ENCODE measurements around the gene ZFP36. TPM values are rescaled to one million over a fixed set of nuclear protein-coding genes. Genes with fewer than 3 reads are reported as not detected.

The ZFP36 gene
- total RNA-seq, 2 experiments from 2014 or later = 69.1 to 69.3 TPM

GRCh38 chr19:39412867-39413271 is 6.2 kb downstream of the ZFP36 start:
- H3K27me3 Mint-ChIP-seq = no peaks in the 10 kb centered on the region
- POLR2A ChIA-PET = interaction anchor here (2.1 to 2.3 kb wide), 3 partner anchors 11 to 22 kb away, joined by 13 to 22 read pairs (median 18); partner anchors contain the start of genes MED29 and PAF1
- peak overlapping the region; percentile 92 for H3K27ac Mint-ChIP-seq

DNA sequence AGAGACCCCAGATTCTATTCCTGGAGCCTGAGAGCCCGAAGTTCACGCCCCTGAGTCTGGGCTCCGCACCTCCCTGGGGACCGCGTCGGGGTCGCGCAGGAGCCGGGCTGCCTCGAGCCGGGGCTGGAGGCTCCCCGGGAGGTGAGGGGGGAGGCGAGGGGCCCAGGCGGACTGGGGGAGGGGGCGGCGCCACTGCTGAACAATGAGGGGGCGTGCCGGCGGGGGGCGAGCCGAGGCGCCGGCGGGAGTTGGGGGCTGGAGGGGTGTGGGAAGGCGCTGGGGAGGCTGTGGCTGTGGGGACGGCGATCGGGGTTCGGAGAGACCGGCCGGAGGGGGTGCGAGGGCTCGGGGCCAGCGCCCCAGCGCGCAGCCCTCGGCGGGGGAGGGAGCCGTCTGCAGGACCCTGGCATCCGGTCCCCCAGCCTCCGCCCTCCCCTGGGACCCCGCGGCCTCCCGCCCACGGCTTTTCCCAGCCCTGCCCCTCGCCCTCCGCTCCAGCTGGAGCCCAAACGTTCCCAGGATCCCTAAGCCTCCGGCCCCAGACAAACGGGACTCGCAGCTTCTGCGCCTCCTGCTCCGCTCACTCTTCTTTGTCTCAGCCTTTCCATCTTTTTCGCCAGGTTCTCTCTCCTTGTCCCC is 6.7 kb downstream of the ZFP36 start:
- intact Hi-C loops (cut with DNase I, micrococcal nuclease) = loop anchor here (2.0 kb wide), 2 partner anchors 17 to 483 kb away; partner anchors contain the start of genes MRPS12 (in 1 of the 2) and SARS2 (in 1 of the 2)
- ATAC-seq (no peak), DNase-seq (peak; percentile 53)
- H3K4me3 Mint-ChIP-seq = peak overlapping the region; percentile 73
- no peaks in the 10 kb centered on the region for H3K27me3 Mint-ChIP-seq
- H3K36me3 Mint-ChIP-seq (ENCODE audit: low read depth) = peaks cover 27% of the 10 kb centered on the region
- peaks cover 32% of the 10 kb centered on the region for H3K4me1 Mint-ChIP-seq
- no peaks in the 10 kb centered on the region for H3K9me3 Mint-ChIP-seq (ENCODE audit: low read depth)
- ChIA-PET CTCF (interaction anchor here (0.9 kb wide), 1 partner anchor 11 kb away, joined by 3 read pairs; no protein-coding TSS in a partner anchor), POLR2A (interaction anchor here (1.1 kb wide), 1 partner anchor 22 kb away, joined by 3 read pairs; the partner anchor contains the start of gene RPS16)
- H3K27ac Mint-ChIP-seq = peak overlapping the region; percentile 92

More at GRCh38 chr19:39412867-39413271, 6.2 kb downstream of the ZFP36 start:
- Mint-ChIP-seq H3K36me3 (ENCODE audit: low read depth) (peaks cover 33% of the 10 kb centered on the region), H3K4me1 (peaks cover 32% of the 10 kb centered on the region), H3K4me3 (peak overlapping the region; percentile 73), H3K9me3 (ENCODE audit: low read depth) (no peaks in the 10 kb centered on the region)
- DNase-seq (peak; percentile 34), ATAC-seq (no peak)
- intact Hi-C loops (cut with DNase I, micrococcal nuclease) = loop anchor here (1.0 to 2.0 kb wide), 17 partner anchors 11 to 562 kb away; partner anchors contain the start of genes MED29 (in 2 of the 2), PAF1 (in 2 of the 2), SAMD4B (in 2 of the 2) and EID2 (in 1 of the 2)
- CTCF ChIA-PET = interaction anchor here (1.1 to 2.3 kb wide), 7 partner anchors 11 to 59 kb away, joined by 3 to 79 read pairs (median 9); partner anchors contain the start of genes MED29, PAF1 and RPS16

DNA sequence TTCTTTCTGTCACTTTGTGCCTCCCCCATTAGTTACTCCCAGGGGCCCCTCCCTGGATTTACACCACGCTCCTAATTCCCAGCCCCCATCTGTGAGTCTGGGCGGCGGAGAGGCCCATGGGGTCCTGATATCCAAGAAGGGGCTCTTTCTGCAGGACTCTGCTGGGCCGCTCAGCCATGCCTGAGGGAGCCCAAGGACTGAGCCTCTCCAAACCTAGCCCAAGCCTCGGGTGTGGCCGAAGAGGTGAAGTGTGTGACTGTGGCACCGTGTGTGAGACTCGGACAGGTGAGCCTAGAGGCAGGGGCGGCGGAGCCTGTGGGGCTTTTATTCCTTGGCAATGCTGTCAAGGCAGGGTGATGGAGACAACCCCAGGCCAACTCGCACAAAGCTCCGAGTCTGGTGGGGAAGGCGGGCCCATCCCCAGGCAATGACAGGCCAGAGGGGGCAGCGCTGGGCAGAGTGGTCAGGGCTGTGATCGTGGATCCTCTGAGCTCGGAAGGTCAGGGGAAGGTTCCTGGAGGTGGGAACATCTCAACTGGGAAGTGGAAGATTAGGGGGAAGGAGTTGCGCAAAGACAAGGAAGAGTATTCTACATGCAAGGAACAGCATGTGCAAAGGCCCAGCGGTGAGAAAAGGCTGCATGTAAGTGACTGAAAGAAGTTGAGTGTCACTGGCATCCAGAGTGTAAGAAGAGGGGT is 7.4 kb downstream of the ZFP36 start:
- H3K27me3 Mint-ChIP-seq = no peaks in the 10 kb centered on the region
- no peak for ATAC-seq
- intact Hi-C loops (cut with DNase I, micrococcal nuclease) = loop anchor here (2.0 kb wide), 2 partner anchors 17 to 483 kb away; partner anchors contain the start of genes MRPS12 (in 1 of the 2) and SARS2 (in 1 of the 2)
- DNase-seq = no peak
- peaks cover 23% of the 10 kb centered on the region for H3K36me3 Mint-ChIP-seq (ENCODE audit: low read depth)
- H3K4me1 Mint-ChIP-seq = peaks cover 32% of the 10 kb centered on the region
- peak overlapping the region; percentile 77 for H3K27ac Mint-ChIP-seq
- ChIA-PET POLR2A (interaction anchor here (1.1 kb wide), 1 partner anchor 22 kb away, joined by 3 read pairs; the partner anchor contains the start of gene RPS16), CTCF (interaction anchor here (0.6 to 0.9 kb wide), 4 partner anchors 10 to 86 kb away, joined by 3 read pairs; no protein-coding TSS in a partner anchor)
- H3K9me3 Mint-ChIP-seq (ENCODE audit: low read depth) = no peaks in the 10 kb centered on the region
- peak overlapping the region; percentile 73 for H3K4me3 Mint-ChIP-seq

- Mint-ChIP-seq H3K4me3 (no peak overlapping the region), H3K27ac (no peak overlapping the region), H3K4me1 (peaks cover 29% of the 10 kb centered on the region), H3K9me3 (ENCODE audit: low read depth) (no peaks in the 10 kb centered on the region), H3K27me3 (no peaks in the 10 kb centered on the region), H3K36me3 (ENCODE audit: low read depth) (peaks cover 23% of the 10 kb centered on the region)
- ATAC-seq (no peak), DNase-seq (no peak)
- intact Hi-C loops (cut with DNase I, micrococcal nuclease) = no loop called here
- POLR2A ChIA-PET = no interaction called here
- CTCF ChIA-PET = interaction anchor here (0.6 to 1.2 kb wide), 3 partner anchors 12 to 18 kb away, joined by 3 read pairs; no protein-coding TSS in a partner anchor
Observed at GRCh38 chr19:39415111-39416046, 8.7 kb downstream of the ZFP36 start.

DNA sequence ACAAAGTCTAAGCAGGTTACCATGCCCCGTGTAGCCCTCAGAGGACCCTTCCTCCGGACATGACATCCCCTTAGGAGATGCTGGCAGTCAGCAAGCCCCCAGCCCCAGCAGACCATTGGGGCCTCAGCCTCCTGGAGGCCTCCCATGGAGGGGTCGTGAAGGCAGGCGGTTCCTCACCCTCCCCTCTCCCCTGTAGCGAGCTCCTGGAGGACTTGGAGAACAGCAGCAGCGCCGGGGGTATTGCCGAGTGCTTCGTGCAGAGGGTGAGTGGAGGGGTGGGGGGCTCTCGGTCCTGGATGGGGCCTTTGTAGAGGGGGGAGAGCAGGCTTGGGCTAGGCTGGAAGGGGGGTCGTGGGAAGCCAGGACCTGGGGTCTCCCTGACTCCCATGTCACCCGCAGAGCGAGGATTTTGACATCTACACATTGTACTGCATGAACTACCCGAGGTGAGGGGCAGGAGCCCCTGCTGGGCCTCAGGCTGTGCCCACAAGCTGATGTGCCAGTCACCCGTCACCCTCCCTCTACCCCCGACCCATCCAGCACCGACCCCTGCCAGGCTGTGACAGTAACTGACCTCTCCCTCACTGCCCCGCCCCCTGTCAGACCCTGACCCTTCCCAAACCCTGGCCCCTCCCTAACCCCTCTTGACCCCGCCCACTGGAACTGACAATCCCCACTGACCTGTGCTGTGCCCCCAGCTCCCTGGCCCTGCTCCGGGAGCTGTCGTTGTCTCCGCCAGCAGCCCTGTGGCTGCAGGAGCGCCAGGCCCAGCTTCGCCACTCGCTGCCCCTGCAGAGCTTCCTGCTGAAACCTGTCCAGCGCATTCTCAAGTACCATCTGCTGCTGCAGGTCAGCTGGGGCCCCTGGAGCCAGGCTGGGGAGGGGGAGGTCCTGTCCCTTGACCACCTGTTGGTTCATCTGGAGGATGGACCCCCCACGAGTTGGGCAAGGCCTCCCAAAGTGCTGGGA is 9.8 kb downstream of the ZFP36 start:
- no peak for ATAC-seq
- no peak overlapping the region for H3K4me3 Mint-ChIP-seq
- DNase-seq = no peak
- H3K27me3 Mint-ChIP-seq = no peaks in the 10 kb centered on the region
- H3K27ac Mint-ChIP-seq = no peak overlapping the region
- POLR2A ChIA-PET = interaction anchor here (0.7 kb wide), 1 partner anchor 11 kb away, joined by 3 read pairs; no protein-coding TSS in a partner anchor
- peaks cover 20% of the 10 kb centered on the region for H3K36me3 Mint-ChIP-seq (ENCODE audit: low read depth)
- H3K9me3 Mint-ChIP-seq (ENCODE audit: low read depth) = no peaks in the 10 kb centered on the region
- intact Hi-C loops (cut with DNase I, micrococcal nuclease) = no loop called here
- CTCF ChIA-PET = interaction anchor here (1.2 kb wide), 1 partner anchor 11 kb away, joined by 3 read pairs; no protein-coding TSS in a partner anchor
- H3K4me1 Mint-ChIP-seq = peaks cover 18% of the 10 kb centered on the region

GRCh38 chr19:39417463-39418181 is 11.0 kb downstream of the ZFP36 start:
- peaks cover 22% of the 10 kb centered on the region for H3K36me3 Mint-ChIP-seq (ENCODE audit: low read depth)
- DNase-seq (no peak), ATAC-seq (no peak)
- ChIA-PET CTCF (no interaction called here), POLR2A (interaction anchor here (0.7 to 1.2 kb wide), 2 partner anchors 10 to 26 kb away, joined by 3 read pairs; partner anchors contain the start of genes MED29 and PAF1)
- intact Hi-C loops (cut with DNase I, micrococcal nuclease) = no loop called here
- H3K4me3 Mint-ChIP-seq = no peak overlapping the region
- H3K9me3 Mint-ChIP-seq (ENCODE audit: low read depth) = no peaks in the 10 kb centered on the region
- no peaks in the 10 kb centered on the region for H3K27me3 Mint-ChIP-seq
- no peak overlapping the region for H3K27ac Mint-ChIP-seq
- peaks cover 15% of the 10 kb centered on the region for H3K4me1 Mint-ChIP-seq

- no peak for DNase-seq
- Mint-ChIP-seq H3K36me3 (ENCODE audit: low read depth) (peaks cover 24% of the 10 kb centered on the region), H3K4me3 (no peak overlapping the region), H3K4me1 (peaks cover 11% of the 10 kb centered on the region), H3K27ac (no peak overlapping the region), H3K27me3 (no peaks in the 10 kb centered on the region), H3K9me3 (ENCODE audit: low read depth) (no peaks in the 10 kb centered on the region)
- intact Hi-C loops (cut with DNase I, micrococcal nuclease) = no loop called here
- ChIA-PET CTCF (interaction anchor here (1.4 kb wide), 1 partner anchor 21 kb away, joined by 4 read pairs; no protein-coding TSS in a partner anchor), POLR2A (interaction anchor here (0.6 to 1.2 kb wide), 2 partner anchors 28 to 36 kb away, joined by 3 read pairs; partner anchors contain the start of genes MED29 and PAF1)
- ATAC-seq = no peak
Observed at GRCh38 chr19:39419003-39419402, 12.4 kb downstream of the ZFP36 start.

- Mint-ChIP-seq H3K9me3 (ENCODE audit: low read depth) (no peaks in the 10 kb centered on the region), H3K4me3 (no peak overlapping the region), H3K27me3 (no peaks in the 10 kb centered on the region), H3K36me3 (ENCODE audit: low read depth) (peaks cover 22% of the 10 kb centered on the region), H3K27ac (no peak overlapping the region), H3K4me1 (no peaks in the 10 kb centered on the region)
- ChIA-PET CTCF (interaction anchor here (0.8 to 1.2 kb wide), 5 partner anchors 9 to 93 kb away, joined by 3 to 5 read pairs (median 4); partner anchors contain the start of gene RPS16), POLR2A (interaction anchor here (1.2 kb wide), 1 partner anchor 15 kb away, joined by 3 read pairs; no protein-coding TSS in a partner anchor)
- ATAC-seq (no peak), DNase-seq (no peak)
- intact Hi-C loops (cut with DNase I, micrococcal nuclease) = no loop called here
Observed at GRCh38 chr19:39420769-39421168, 14.1 kb downstream of the ZFP36 start.

- ChIA-PET CTCF (no interaction called here), POLR2A (no interaction called here)
- no peak for ATAC-seq
- H3K27ac Mint-ChIP-seq = no peak overlapping the region
- intact Hi-C loops (cut with DNase I, micrococcal nuclease) = no loop called here
- H3K9me3 Mint-ChIP-seq (ENCODE audit: low read depth) = no peaks in the 10 kb centered on the region
- no peak overlapping the region for H3K4me3 Mint-ChIP-seq
- no peak for DNase-seq
- no peaks in the 10 kb centered on the region for H3K27me3 Mint-ChIP-seq
- no peaks in the 10 kb centered on the region for H3K4me1 Mint-ChIP-seq
- peaks cover 22% of the 10 kb centered on the region for H3K36me3 Mint-ChIP-seq (ENCODE audit: low read depth)
Observed at GRCh38 chr19:39422020-39422419, 15.4 kb downstream of the ZFP36 start.
